ENCODE measurements around the gene NAALAD2. TPM values are rescaled to one million over a fixed set of nuclear protein-coding genes. Genes with fewer than 3 reads are reported as not detected.
"Not testable (repeated sequence)": the region's sequence is repeated elsewhere in the genome, so short reads cannot be mapped to it uniquely, and the experiment has no call there.

Gene NAALAD2
- total and polyA plus RNA-seq, 7 donors, result 0.20 to 1.4 (median 0.39) TPM

GRCh38 chr11:90234977-90235376, 100.5 kb downstream of the NAALAD2 start:
- TF ChIP-seq CTCF (IDR thresholded peaks at IDR 0.05), result no peak
- DNase-seq, result no peak
- H3K36me3 ChIP-seq (ENCODE audit: insufficient read depth in 1 of 2, low read depth in 1 of 2), result no peaks in the 10 kb centered on the region
- intact Hi-C loops (cut with DNase I), result no loop called here
- no peak overlapping the region for H3K27ac ChIP-seq
- 90 to 94% (median 91%) methylated on average over 2 of the region's 2 CpGs for WGBS, 3 donors
- H3K4me1 ChIP-seq, result no peaks in the 10 kb centered on the region
- no peaks in the 10 kb centered on the region for H3K9me3 ChIP-seq
- H3K4me3 ChIP-seq, result no peak overlapping the region
- no peak for ATAC-seq
- H3K27me3 ChIP-seq (ENCODE audit: insufficient read depth in 3 of 3, low read length in 2 of 3), result no peaks in the 10 kb centered on the region

GRCh38 chr11:90235526-90235925, 101.1 kb downstream of the NAALAD2 start:
- no peak for TF ChIP-seq CTCF (IDR thresholded peaks at IDR 0.05)
- ATAC-seq (no peak), DNase-seq (no peak)
- Histone ChIP-seq H3K4me3 (no peak overlapping the region), H3K27me3 (ENCODE audit: insufficient read depth in 3 of 3, low read length in 2 of 3) (no peaks in the 10 kb centered on the region), H3K27ac (no peak overlapping the region), H3K36me3 (ENCODE audit: insufficient read depth in 1 of 2, low read depth in 1 of 2) (no peaks in the 10 kb centered on the region), H3K4me1 (no peaks in the 10 kb centered on the region), H3K9me3 (no peaks in the 10 kb centered on the region)
- WGBS, 3 donors, result 90 to 91% (median 91%) methylated on average over 4 of the region's 4 CpGs
- intact Hi-C loops (cut with DNase I), result no loop called here

GRCh38 chr11:90237004-90237403, 102.5 kb downstream of the NAALAD2 start:
- ATAC-seq (no peak), DNase-seq (no peak)
- Histone ChIP-seq H3K27me3 (ENCODE audit: insufficient read depth in 3 of 3, low read length in 2 of 3) (no peaks in the 10 kb centered on the region), H3K4me3 (no peak overlapping the region), H3K36me3 (ENCODE audit: insufficient read depth in 1 of 2, low read depth in 1 of 2) (no peaks in the 10 kb centered on the region), H3K9me3 (no peaks in the 10 kb centered on the region), H3K4me1 (no peaks in the 10 kb centered on the region), H3K27ac (no peak overlapping the region)
- intact Hi-C loops (cut with DNase I), result no loop called here
- WGBS, 3 donors, result 87 to 94% (median 88%) methylated on average over 4 of the region's 4 CpGs
- no peak for TF ChIP-seq CTCF (IDR thresholded peaks at IDR 0.05)

GRCh38 chr11:90239967-90240636, 105.6 kb downstream of the NAALAD2 start:
- DNase-seq; H3K9me3 ChIP-seq; H3K4me3 ChIP-seq; intact Hi-C loops (cut with DNase I); H3K4me1 ChIP-seq; ATAC-seq; H3K27me3 ChIP-seq (ENCODE audit: insufficient read depth in 3 of 3, low read length in 2 of 3); H3K36me3 ChIP-seq (ENCODE audit: insufficient read depth in 1 of 2, low read depth in 1 of 2); H3K27ac ChIP-seq: not testable (repeated sequence)
- WGBS, 3 donors, result 82 to 87% (median 87%) methylated on average over 18 to 20 of the region's 20 CpGs

- intact Hi-C loops (cut with DNase I), result no loop called here
- H3K36me3 ChIP-seq (ENCODE audit: insufficient read depth in 1 of 2, low read depth in 1 of 2), result no peaks in the 10 kb centered on the region
- H3K27ac ChIP-seq, result no peak overlapping the region
- H3K9me3 ChIP-seq, result no peaks in the 10 kb centered on the region
- 60 to 84% (median 78%) methylated on average over 3 to 4 of the region's 4 CpGs for whole genome bisulfite sequencing, 3 donors
- ATAC-seq (no peak), DNase-seq (no peak)
- H3K4me1 ChIP-seq, result no peaks in the 10 kb centered on the region
- H3K4me3 ChIP-seq, result no peak overlapping the region
- H3K27me3 ChIP-seq (ENCODE audit: insufficient read depth in 3 of 3, low read length in 2 of 3), result no peaks in the 10 kb centered on the region
- TF ChIP-seq CTCF (IDR thresholded peaks at IDR 0.05), result no peak
Observed at GRCh38 chr11:90241414-90241813, 107.0 kb downstream of the NAALAD2 start.

Other genes with a start within 250 kb of the NAALAD2 start
- not detected for gene TRIM49D1, start 212.4 kb upstream of the NAALAD2 start, total RNA-seq
- not detected for gene TRIM49D1, start 212.4 kb upstream of the NAALAD2 start, polyA plus RNA-seq
- not detected for gene TRIM49D2, start 210.6 kb upstream of the NAALAD2 start, total RNA-seq
- gene TRIM49D2, start 210.6 kb upstream of the NAALAD2 start, polyA plus RNA-seq, result not detected
- gene TRIM64, start 168.6 kb upstream of the NAALAD2 start, total RNA-seq, result not detected
- not detected for gene TRIM64, start 168.6 kb upstream of the NAALAD2 start, polyA plus RNA-seq
- gene TRIM49C, start 103.6 kb upstream of the NAALAD2 start, total RNA-seq, result not detected
- gene TRIM49C, start 103.6 kb upstream of the NAALAD2 start, polyA plus RNA-seq, result not detected
- not detected for gene UBTFL1, start 48.7 kb upstream of the NAALAD2 start, total RNA-seq
- gene UBTFL1, start 48.7 kb upstream of the NAALAD2 start, polyA plus RNA-seq, result not detected
- gene CHORDC1, start 88.4 kb downstream of the NAALAD2 start, total RNA-seq, result 10 to 100 TPM; 31.8 to 42.4 (median 38.2) TPM
- gene CHORDC1, start 88.4 kb downstream of the NAALAD2 start, polyA plus RNA-seq, result 10 to 100 TPM; 25.9 to 40.4 (median 28.0) TPM

Data from psoas muscle (tissue), 8 donors.